ENCODE results near the gene C1orf52.

C1orf52 gene

DNA sequence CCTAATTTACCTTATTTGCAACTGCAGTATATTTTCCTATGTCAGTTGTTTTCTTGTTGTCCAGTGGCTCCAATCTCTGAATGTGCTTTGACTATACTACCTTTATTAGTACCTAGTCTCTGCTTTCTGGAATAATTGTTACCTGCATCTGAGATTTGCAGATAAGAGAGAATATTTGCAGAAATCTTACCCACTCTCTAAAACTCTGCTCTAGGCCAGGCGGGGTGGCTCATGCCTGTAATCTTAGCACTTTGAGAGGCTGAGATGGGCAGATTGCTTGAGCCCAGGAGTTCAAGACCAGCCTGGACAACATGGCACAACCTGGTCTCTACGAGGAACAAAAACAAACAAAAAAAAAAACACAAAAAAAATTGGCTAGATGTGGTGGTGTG is 56.6 kb downstream of the C1orf52 start:
- TF ChIP-seq, protein P1, sequence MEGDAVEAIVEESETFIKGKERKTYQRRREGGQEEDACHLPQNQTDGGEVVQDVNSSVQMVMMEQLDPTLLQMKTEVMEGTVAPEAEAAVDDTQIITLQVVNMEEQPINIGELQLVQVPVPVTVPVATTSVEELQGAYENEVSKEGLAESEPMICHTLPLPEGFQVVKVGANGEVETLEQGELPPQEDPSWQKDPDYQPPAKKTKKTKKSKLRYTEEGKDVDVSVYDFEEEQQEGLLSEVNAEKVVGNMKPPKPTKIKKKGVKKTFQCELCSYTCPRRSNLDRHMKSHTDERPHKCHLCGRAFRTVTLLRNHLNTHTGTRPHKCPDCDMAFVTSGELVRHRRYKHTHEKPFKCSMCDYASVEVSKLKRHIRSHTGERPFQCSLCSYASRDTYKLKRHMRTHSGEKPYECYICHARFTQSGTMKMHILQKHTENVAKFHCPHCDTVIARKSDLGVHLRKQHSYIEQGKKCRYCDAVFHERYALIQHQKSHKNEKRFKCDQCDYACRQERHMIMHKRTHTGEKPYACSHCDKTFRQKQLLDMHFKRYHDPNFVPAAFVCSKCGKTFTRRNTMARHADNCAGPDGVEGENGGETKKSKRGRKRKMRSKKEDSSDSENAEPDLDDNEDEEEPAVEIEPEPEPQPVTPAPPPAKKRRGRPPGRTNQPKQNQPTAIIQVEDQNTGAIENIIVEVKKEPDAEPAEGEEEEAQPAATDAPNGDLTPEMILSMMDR (conservative IDR thresholded peaks at IDR 0.05; ENCODE audit: low read depth, low read length): no peak
- no peak overlapping the region for H3K4me3 ChIP-seq (ENCODE audit: low read depth, low read length)
- no peak for DNase-seq (ENCODE audit: low read depth)

DNA sequence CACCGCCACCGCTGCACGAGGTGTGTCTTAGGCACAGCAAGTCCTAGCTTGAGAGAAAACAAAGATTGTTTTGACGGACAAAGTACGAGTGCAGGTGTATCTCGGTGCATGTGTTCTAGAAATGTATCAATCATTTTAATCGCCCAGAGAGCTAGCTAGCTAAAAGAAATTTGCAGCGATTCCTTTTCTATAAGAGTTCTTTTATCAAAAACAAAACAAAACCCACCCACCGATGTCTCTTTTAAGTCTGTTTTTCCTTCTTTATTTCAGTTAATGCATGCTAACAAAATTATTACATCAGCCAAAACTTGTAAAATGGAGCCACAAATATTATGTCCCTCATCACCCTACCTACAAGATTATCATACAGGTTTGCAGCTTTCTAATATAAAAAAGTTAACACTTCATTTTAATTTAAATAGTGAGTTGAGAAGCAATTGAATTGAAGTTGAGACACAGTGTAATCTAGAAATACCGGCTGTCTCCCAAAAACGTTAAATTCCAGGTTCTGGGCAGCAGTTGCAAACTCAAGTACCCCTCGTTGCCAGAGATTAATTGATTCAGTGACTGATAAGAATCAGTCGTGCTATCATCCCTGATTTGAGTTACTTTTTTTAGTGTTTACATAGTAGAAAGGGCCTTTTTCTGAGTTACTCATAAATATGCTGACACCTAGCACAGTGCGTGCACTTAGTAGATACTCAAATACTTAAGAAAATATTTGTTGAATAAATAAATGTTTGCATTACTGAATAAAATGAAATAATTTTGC is 57.2 kb downstream of the C1orf52 start:
- peak overlapping the region; percentile 69 for H3K4me3 ChIP-seq (ENCODE audit: low read depth, low read length)
- TF ChIP-seq, protein P1 (conservative IDR thresholded peaks at IDR 0.05; ENCODE audit: low read depth, low read length): no peak
- peak; percentile 17 for DNase-seq (ENCODE audit: low read depth)

DNA sequence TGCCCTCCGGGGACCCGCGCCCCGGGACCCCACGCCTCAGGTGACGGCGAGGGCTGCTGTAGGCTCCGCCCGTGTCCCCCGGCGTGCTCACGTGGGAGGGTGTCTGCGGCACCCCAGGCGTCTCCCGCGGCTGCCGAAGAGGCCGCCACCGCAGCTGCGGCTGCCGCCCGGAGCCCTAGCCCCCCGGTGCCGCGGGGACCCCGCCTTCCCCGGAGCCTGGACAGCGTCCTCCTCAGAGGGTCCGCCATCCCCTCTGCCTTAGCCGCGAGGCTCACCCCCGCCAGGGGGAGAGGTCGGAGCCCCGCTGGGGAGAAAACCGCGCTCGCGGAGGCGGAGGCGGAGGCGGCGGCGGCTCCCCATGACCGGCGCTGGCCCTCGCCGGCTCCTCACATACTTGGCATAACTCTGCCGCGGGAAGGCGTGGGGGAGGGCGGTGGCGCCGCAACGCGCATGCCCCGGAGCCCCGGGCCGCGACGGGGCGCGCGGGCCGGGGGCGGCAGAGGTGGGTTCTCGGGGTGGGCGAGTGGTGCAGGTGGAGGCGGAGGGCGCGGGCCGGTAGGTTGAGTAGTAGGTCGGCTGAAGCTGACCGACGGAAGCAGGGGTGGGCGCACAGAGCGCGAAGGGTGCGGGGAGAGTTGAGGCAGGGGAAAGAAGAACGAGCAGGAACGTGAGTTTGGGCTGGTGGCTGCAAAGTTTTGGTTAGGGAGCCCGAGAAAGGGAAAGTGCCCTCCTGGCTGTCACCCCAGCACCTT is 57.9 kb downstream of the C1orf52 start:
- TF ChIP-seq, protein P1 (conservative IDR thresholded peaks at IDR 0.05; ENCODE audit: low read depth, low read length): no peak
- DNase-seq (ENCODE audit: low read depth): peak; percentile 83
- H3K4me3 ChIP-seq (ENCODE audit: low read depth, low read length): peak overlapping the region; percentile 69

- peak within 1 kb of the TSS; percentile 69 for H3K4me3 ChIP-seq (ENCODE audit: low read depth, low read length)
- peak; percentile 75 for DNase-seq (ENCODE audit: low read depth)
- TF ChIP-seq, protein P1 (conservative IDR thresholded peaks at IDR 0.05; ENCODE audit: low read depth, low read length): no peak
These were observed 58.8 kb downstream of the C1orf52 start, which contains the start of gene SYDE2 for GRCh38 chr1:85200463-85201339. Gene SYDE2, minus strand, starts transcription at chr1:85201016. Its CDS starts 20 bp downstream, at chr1:85200996.

Measured in choroid plexus epithelial cell (primary cell).